PC-9 (cell line): ENCODE data around the gene DOCK9. TPM values are rescaled to one million over a fixed set of nuclear protein-coding genes. Genes with fewer than 3 reads are reported as not detected.

Experiments used
- BruUV-seq: library from RNA; stranded (reverse); fragments of 400-500 nt; replicated peaks from 2 replicates; lab custom pipeline; 2021; lab: Mats Ljungman, UMichigan
- CTCF ChIA-PET: fragments of 300-600 bp; sonication (Branson Sonifier 250); formaldehyde crosslinking; loops from one replicate; lab custom pipeline; 2022; ENCODE audit warnings: antibody characterized with exemption; lab: Charles Lee
- POLR2A ChIA-PET: fragments of 300-600 bp; sonication (Branson Sonifier 250); formaldehyde crosslinking; loops from one replicate; lab custom pipeline; 2022; ENCODE audit warnings: antibody characterized with exemption; ENCODE audit not compliant: unreplicated experiment; lab: Charles Lee
- DNase-seq, 2 experiments: peaks; one replicate each; pipeline versions ENCODE4 v3.0.0 to v3.0.0-alpha.2; 2015 to 2022; ENCODE audit warnings: mixed read lengths in 1 of 2
- H2AFZ ChIP-seq: fragments of 200-600 bp; sonication (generic); 2 replicates; pipeline ENCODE4 v1.8.1; 2017; ENCODE audit warnings: antibody characterized with exemption
- H3F3A ChIP-seq: fragments of 200-600 bp; sonication (generic); 2 replicates; pipeline ENCODE4 v1.8.1; 2017; ENCODE audit warnings: antibody characterized with exemption, mild to moderate bottlenecking, low read depth; ENCODE audit not compliant: insufficient read depth
- H3K27ac ChIP-seq: fragments of 200-600 bp; sonication (generic); 2 replicates; pipeline ENCODE4 v1.6.1; 2016; ENCODE audit warnings: mixed run types
- H3K27me3 ChIP-seq: fragments of 200-600 bp; sonication (generic); 2 replicates; pipeline ENCODE4 v1.6.1; 2016; ENCODE audit warnings: low read depth, mixed run types; ENCODE audit not compliant: insufficient read depth
- H3K36me3 ChIP-seq: fragments of 200-600 bp; sonication (generic); 2 replicates; pipeline ENCODE4 v1.6.1; 2016; ENCODE audit warnings: low read depth, mixed run types
- H3K4me1 ChIP-seq: fragments of 200-600 bp; sonication (generic); replicated peaks from 2 replicates; pipeline ENCODE4 v1.6.1; 2016; ENCODE audit warnings: mixed run types; ENCODE audit not compliant: insufficient read depth
- H3K4me2 ChIP-seq: fragments of 200-600 bp; sonication (generic); 2 replicates; pipeline ENCODE4 v1.6.1; 2017; ENCODE audit warnings: mixed run types
- H3K4me3 ChIP-seq: fragments of 200-600 bp; sonication (generic); 2 replicates; pipeline ENCODE4 v1.6.1; 2016; ENCODE audit warnings: mixed run types
- H3K79me2 ChIP-seq: fragments of 200-600 bp; sonication (generic); 2 replicates; pipeline ENCODE4 v1.6.1; 2017; ENCODE audit warnings: low read depth, mixed run types
- H3K9me2 ChIP-seq: fragments of 200-600 bp; sonication (generic); 2 replicates; pipeline ENCODE4 v1.8.1; 2017; ENCODE audit warnings: mild to moderate bottlenecking; ENCODE audit not compliant: insufficient read depth
- H3K9me3 ChIP-seq: fragments of 200-600 bp; sonication (generic); 2 replicates; pipeline ENCODE4 v1.8.1; 2016; ENCODE audit warnings: low read depth; ENCODE audit not compliant: insufficient read depth
- H4K20me1 ChIP-seq: fragments of 200-600 bp; sonication (generic); 2 replicates; pipeline ENCODE4 v1.8.1; 2017; ENCODE audit not compliant: insufficient read depth
- EZH2 ChIP-seq: fragments of 200-600 bp; sonication (generic); IDR thresholded peaks from 2 replicates; pipeline ENCODE4 v1.8.0; 2017; ENCODE audit warnings: antibody characterized with exemption, low read depth
- intact Hi-C: fragments of 100-400 bp; cut with micrococcal nuclease; formaldehyde crosslinking; loops from one replicate; pipeline ENCODE4 v1.10.0; 2022; ENCODE audit not compliant: unreplicated experiment
- total RNA-seq: library from RNA; stranded (reverse); gene quantifications from 2 replicates; pipeline ENCODE4 v1.2.3, GENCODE V29; 2021
- TF ChIP-seq, protein P1 (sequence below): fragments of 200-600 bp; sonication (generic); conservative IDR thresholded peaks from 2 replicates; pipeline ENCODE4 v1.6.1; 2017; ENCODE audit warnings: mixed run types, antibody characterized with exemption, mild to moderate bottlenecking, moderate library complexity

Gene DOCK9
- total RNA-seq, 1 experiment from 2014 or later: 69.5 TPM

DNA sequence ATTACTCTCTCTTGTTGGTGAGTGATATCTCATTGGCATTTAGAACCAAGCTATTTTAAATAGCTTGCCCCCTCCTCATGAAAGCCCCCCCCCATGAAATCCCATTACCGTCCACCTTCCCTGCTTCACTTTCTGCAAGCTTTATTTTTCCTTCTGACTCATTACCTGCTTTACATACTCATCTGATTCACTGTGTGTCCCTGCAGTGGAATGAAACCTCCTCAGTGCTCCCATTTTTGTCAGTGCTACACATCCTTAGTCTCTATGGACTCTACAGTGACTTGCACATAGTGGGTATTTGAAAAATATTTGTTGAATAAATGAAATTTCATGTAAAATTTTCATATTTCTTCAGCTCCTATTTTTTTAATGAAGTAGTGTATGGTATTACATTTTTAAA, 62.3 kb downstream of the DOCK9 start:
- DNase-seq: no peak
- CTCF ChIA-PET: no interaction called here
- H3K4me3 ChIP-seq: no peak overlapping the region

DNA sequence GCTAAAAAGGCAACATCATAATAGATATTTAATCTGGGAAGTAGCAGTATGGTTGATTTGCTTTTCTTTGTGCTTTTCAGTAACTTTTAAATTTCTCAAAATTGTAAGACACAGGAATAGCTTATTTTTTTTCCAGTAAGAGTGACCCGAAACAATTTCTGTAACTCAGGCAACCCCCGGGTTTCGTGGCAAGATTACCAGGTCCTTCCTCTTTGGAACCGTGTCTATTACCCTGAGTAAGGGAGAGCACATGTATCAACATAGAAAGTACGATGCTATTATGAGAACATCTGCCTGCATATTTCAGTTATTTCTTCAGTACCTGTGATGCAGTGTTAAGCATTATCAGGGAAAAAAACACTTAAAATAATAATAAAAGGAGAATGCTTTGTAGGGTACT, 64.1 kb downstream of the DOCK9 start:
- no TSS peak for BruUV-seq
- no peak overlapping the region for H3K4me2 ChIP-seq
- peaks cover 28% of the 10 kb centered on the region for H3K4me1 ChIP-seq
- intact Hi-C loops: no loop called here
- H3K4me3 ChIP-seq: no peak overlapping the region
- no peaks in the 10 kb centered on the region for H3K9me3 ChIP-seq
- H3K27ac ChIP-seq: no peak overlapping the region
- peaks cover 9% of the 10 kb centered on the region; the same call in 1 of the 2 replicates for H3K36me3 ChIP-seq
- H3K9me2 ChIP-seq: no peaks in the 10 kb centered on the region
- no peak for TF ChIP-seq EZH2
- TF ChIP-seq, protein P1, sequence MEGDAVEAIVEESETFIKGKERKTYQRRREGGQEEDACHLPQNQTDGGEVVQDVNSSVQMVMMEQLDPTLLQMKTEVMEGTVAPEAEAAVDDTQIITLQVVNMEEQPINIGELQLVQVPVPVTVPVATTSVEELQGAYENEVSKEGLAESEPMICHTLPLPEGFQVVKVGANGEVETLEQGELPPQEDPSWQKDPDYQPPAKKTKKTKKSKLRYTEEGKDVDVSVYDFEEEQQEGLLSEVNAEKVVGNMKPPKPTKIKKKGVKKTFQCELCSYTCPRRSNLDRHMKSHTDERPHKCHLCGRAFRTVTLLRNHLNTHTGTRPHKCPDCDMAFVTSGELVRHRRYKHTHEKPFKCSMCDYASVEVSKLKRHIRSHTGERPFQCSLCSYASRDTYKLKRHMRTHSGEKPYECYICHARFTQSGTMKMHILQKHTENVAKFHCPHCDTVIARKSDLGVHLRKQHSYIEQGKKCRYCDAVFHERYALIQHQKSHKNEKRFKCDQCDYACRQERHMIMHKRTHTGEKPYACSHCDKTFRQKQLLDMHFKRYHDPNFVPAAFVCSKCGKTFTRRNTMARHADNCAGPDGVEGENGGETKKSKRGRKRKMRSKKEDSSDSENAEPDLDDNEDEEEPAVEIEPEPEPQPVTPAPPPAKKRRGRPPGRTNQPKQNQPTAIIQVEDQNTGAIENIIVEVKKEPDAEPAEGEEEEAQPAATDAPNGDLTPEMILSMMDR: no peak
- no peaks in the 10 kb centered on the region for H3K79me2 ChIP-seq
- H3F3A ChIP-seq: peaks cover 24% of the 10 kb centered on the region
- no peaks in the 10 kb centered on the region for H3K27me3 ChIP-seq
- ChIA-PET POLR2A (no interaction called here), CTCF (no interaction called here)
- DNase-seq: no peak
- no peak overlapping the region for H2AFZ ChIP-seq
- no peaks in the 10 kb centered on the region for H4K20me1 ChIP-seq

More for the DNA sequence above, 62.3 kb downstream of the DOCK9 start:
- Histone ChIP-seq H3K4me2 (no peak overlapping the region), H3F3A (peaks cover 9% of the 10 kb centered on the region; the same call in 1 of the 2 replicates), H4K20me1 (no peaks in the 10 kb centered on the region), H2AFZ (no peak overlapping the region), H3K79me2 (no peaks in the 10 kb centered on the region), H3K4me1 (peaks cover 10% of the 10 kb centered on the region), H3K9me3 (no peaks in the 10 kb centered on the region), H3K27me3 (no peaks in the 10 kb centered on the region), H3K9me2 (no peaks in the 10 kb centered on the region), H3K36me3 (peaks cover 9% of the 10 kb centered on the region; the same call in 1 of the 2 replicates), H3K27ac (no peak overlapping the region)
- intact Hi-C loops: no loop called here
- BruUV-seq: no TSS peak
- POLR2A ChIA-PET: interaction anchor here (0.7 kb wide), 1 partner anchor 392 kb away, joined by 3 read pairs; no protein-coding TSS in a partner anchor
- TF ChIP-seq, protein P1: no peak
- no peak for TF ChIP-seq EZH2

DNA sequence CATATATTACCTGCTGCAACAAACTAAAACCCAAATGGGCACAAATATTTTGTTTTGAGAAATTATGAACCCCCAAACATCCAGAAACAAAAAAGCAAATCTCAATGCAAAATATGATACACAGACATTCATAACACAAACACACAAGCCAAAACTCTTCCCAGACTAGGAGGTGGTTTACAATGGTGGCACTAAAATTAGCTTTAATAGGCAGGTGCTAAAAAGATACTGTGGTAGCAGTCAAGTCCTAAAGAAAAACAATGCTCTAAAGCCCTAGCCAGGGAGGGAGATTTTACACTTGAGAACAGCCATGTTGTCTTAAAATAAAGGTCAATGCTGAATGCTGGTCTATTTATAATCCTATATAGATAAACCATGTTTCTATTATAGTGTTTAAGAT, 65.0 kb downstream of the DOCK9 start:
- Histone ChIP-seq H3K4me1 (peaks cover 36% of the 10 kb centered on the region), H3K9me2 (no peaks in the 10 kb centered on the region), H4K20me1 (no peaks in the 10 kb centered on the region), H3K4me2 (no peak overlapping the region), H3K36me3 (peaks cover 9% of the 10 kb centered on the region; the same call in 1 of the 2 replicates), H3K4me3 (no peak overlapping the region), H2AFZ (no peak overlapping the region), H3F3A (peaks cover 24% of the 10 kb centered on the region), H3K9me3 (no peaks in the 10 kb centered on the region), H3K27ac (no peak overlapping the region), H3K27me3 (no peaks in the 10 kb centered on the region), H3K79me2 (no peaks in the 10 kb centered on the region)
- no TSS peak for BruUV-seq
- TF ChIP-seq, protein P1: no peak
- TF ChIP-seq EZH2: no peak
- intact Hi-C loops: no loop called here
- DNase-seq: no peak
- CTCF ChIA-PET: no interaction called here
- POLR2A ChIA-PET: no interaction called here
